GM18861 (cell line): Measurements from ENCODE around the gene WDFY1.
A peak's percentile ranks its signal among the peaks of the same experiment; 100 is the strongest.

Experiments used
- ATAC-seq: cut with Tn5 transposase; IDR thresholded peaks from one replicate; pipeline ENCODE4 v1.9.1; 2021; ENCODE audit not compliant: unreplicated experiment

Gene WDFY1

GRCh38 chr2:223944703-223945531, at the start of gene WDFY1:
Gene WDFY1 (minus strand): TSS chr2:223945335. CDS start chr2:223945284, 51 bp downstream.
- peak; percentile 75 for ATAC-seq

GRCh38 chr2:223994562-223995162, 49.5 kb upstream of the WDFY1 start:
- no peak for ATAC-seq

- ATAC-seq, result peak; percentile 73
These were observed 48.6 kb upstream of the WDFY1 start for GRCh38 chr2:223993634-223994232.

- ATAC-seq, result no peak
These were observed 46.5 kb upstream of the WDFY1 start for GRCh38 chr2:223991611-223992010.

- no peak for ATAC-seq
These were observed 44.7 kb upstream of the WDFY1 start for GRCh38 chr2:223989856-223990232.

GRCh38 chr2:223989206-223989855, 44.2 kb upstream of the WDFY1 start:
- no peak for ATAC-seq

GRCh38 chr2:223981241-223981640, 36.1 kb upstream of the WDFY1 start:
- no peak for ATAC-seq

GRCh38 chr2:223980803-223981202, 35.7 kb upstream of the WDFY1 start:
- no peak for ATAC-seq

- no peak for ATAC-seq
These were observed 35.2 kb upstream of the WDFY1 start for GRCh38 chr2:223980397-223980735.

- ATAC-seq, result no peak
These were observed 34.7 kb upstream of the WDFY1 start for GRCh38 chr2:223979730-223980396.

GRCh38 chr2:223978451-223978850, 33.3 kb upstream of the WDFY1 start:
- ATAC-seq, result no peak

GRCh38 chr2:223976635-223977226, 31.6 kb upstream of the WDFY1 start:
- ATAC-seq, result no peak

GRCh38 chr2:223973606-223974005, 28.5 kb upstream of the WDFY1 start:
- ATAC-seq, result no peak

GRCh38 chr2:223972656-223973102, 27.5 kb upstream of the WDFY1 start:
- ATAC-seq, result no peak

GRCh38 chr2:223971731-223972130, 26.6 kb upstream of the WDFY1 start:
- no peak for ATAC-seq

- peak; percentile 81 for ATAC-seq
These were observed 25.4 kb upstream of the WDFY1 start for GRCh38 chr2:223970343-223971128.

GRCh38 chr2:223969856-223970255, 24.7 kb upstream of the WDFY1 start:
- peak; percentile 18 for ATAC-seq

GRCh38 chr2:223969315-223969714, 24.2 kb upstream of the WDFY1 start:
- ATAC-seq, result no peak

GRCh38 chr2:223967981-223968380, 22.8 kb upstream of the WDFY1 start:
- ATAC-seq, result no peak

- no peak for ATAC-seq
These were observed 14.6 kb upstream of the WDFY1 start for GRCh38 chr2:223959688-223960087.
